ENCODE results near the gene ORM1.

Gene ORM1

GRCh38 chr9:114285166-114285867 is 37.6 kb upstream of the ORM1 start:
- Histone ChIP-seq H3K4me2 (ENCODE audit: low read depth, low read length, poor library complexity, severe bottlenecking) (no peak overlapping the region), H3K4me1 (ENCODE audit: insufficient read depth, low read length, poor library complexity, severe bottlenecking) (no peaks in the 10 kb centered on the region), H3K9me2 (replicated peaks; ENCODE audit: low read depth, low read length) (no peaks in the 10 kb centered on the region), H3K4me3 (ENCODE audit: low read length, poor library complexity, severe bottlenecking) (no peak overlapping the region), H3K27me3 (ENCODE audit: insufficient read depth, low read length, poor library complexity, severe bottlenecking) (no peaks in the 10 kb centered on the region), H2AFZ (ENCODE audit: low read length) (no peak overlapping the region), H3K36me3 (ENCODE audit: insufficient read depth, low read length) (no peaks in the 10 kb centered on the region), H3K9ac (ENCODE audit: low read depth, low read length, poor library complexity, severe bottlenecking) (no peak overlapping the region), H4K20me1 (ENCODE audit: insufficient read depth, low read length, poor library complexity, severe bottlenecking) (no peaks in the 10 kb centered on the region), H3K79me2 (ENCODE audit: insufficient read depth, low read length) (no peaks in the 10 kb centered on the region), H3F3A (ENCODE audit: low read depth) (no peaks in the 10 kb centered on the region), H3K9me3 (ENCODE audit: insufficient read depth, low read depth, low read length) (no peaks in the 10 kb centered on the region)
- TF ChIP-seq EZH2phosphoT487 (IDR thresholded peaks at IDR 0.05; ENCODE audit: borderline replicate concordance): no peak
- TF ChIP-seq, protein P1, sequence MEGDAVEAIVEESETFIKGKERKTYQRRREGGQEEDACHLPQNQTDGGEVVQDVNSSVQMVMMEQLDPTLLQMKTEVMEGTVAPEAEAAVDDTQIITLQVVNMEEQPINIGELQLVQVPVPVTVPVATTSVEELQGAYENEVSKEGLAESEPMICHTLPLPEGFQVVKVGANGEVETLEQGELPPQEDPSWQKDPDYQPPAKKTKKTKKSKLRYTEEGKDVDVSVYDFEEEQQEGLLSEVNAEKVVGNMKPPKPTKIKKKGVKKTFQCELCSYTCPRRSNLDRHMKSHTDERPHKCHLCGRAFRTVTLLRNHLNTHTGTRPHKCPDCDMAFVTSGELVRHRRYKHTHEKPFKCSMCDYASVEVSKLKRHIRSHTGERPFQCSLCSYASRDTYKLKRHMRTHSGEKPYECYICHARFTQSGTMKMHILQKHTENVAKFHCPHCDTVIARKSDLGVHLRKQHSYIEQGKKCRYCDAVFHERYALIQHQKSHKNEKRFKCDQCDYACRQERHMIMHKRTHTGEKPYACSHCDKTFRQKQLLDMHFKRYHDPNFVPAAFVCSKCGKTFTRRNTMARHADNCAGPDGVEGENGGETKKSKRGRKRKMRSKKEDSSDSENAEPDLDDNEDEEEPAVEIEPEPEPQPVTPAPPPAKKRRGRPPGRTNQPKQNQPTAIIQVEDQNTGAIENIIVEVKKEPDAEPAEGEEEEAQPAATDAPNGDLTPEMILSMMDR (conservative IDR thresholded peaks at IDR 0.05; ENCODE audit: low read length): no peak

- Histone ChIP-seq H4K20me1 (ENCODE audit: insufficient read depth, low read length, poor library complexity, severe bottlenecking) (no peaks in the 10 kb centered on the region), H3K9me2 (replicated peaks; ENCODE audit: low read depth, low read length) (no peaks in the 10 kb centered on the region), H3K36me3 (ENCODE audit: insufficient read depth, low read length) (no peaks in the 10 kb centered on the region), H3F3A (ENCODE audit: low read depth) (no peaks in the 10 kb centered on the region), H3K79me2 (ENCODE audit: insufficient read depth, low read length) (no peaks in the 10 kb centered on the region), H3K9ac (ENCODE audit: low read depth, low read length, poor library complexity, severe bottlenecking) (no peak overlapping the region), H2AFZ (ENCODE audit: low read length) (no peak overlapping the region), H3K9me3 (ENCODE audit: insufficient read depth, low read depth, low read length) (no peaks in the 10 kb centered on the region), H3K4me2 (ENCODE audit: low read depth, low read length, poor library complexity, severe bottlenecking) (no peak overlapping the region), H3K27me3 (ENCODE audit: insufficient read depth, low read length, poor library complexity, severe bottlenecking) (no peaks in the 10 kb centered on the region), H3K4me3 (ENCODE audit: low read length, poor library complexity, severe bottlenecking) (no peak overlapping the region), H3K4me1 (ENCODE audit: insufficient read depth, low read length, poor library complexity, severe bottlenecking) (no peaks in the 10 kb centered on the region)
- TF ChIP-seq, protein P1 (conservative IDR thresholded peaks at IDR 0.05; ENCODE audit: low read length): no peak
- TF ChIP-seq EZH2phosphoT487 (IDR thresholded peaks at IDR 0.05; ENCODE audit: borderline replicate concordance): no peak
Observed at GRCh38 chr9:114286146-114286679, 36.7 kb upstream of the ORM1 start.

- no peak for TF ChIP-seq EZH2phosphoT487 (IDR thresholded peaks at IDR 0.05; ENCODE audit: borderline replicate concordance)
- TF ChIP-seq, protein P1 (conservative IDR thresholded peaks at IDR 0.05; ENCODE audit: low read length): no peak
- no peak overlapping the region for H3K4me3 ChIP-seq (ENCODE audit: low read length, poor library complexity, severe bottlenecking)
- H3K9ac ChIP-seq (ENCODE audit: low read depth, low read length, poor library complexity, severe bottlenecking): no peak overlapping the region
- no peaks in the 10 kb centered on the region for H3K79me2 ChIP-seq (ENCODE audit: insufficient read depth, low read length)
- H3K9me2 ChIP-seq (replicated peaks; ENCODE audit: low read depth, low read length): no peaks in the 10 kb centered on the region
- H4K20me1 ChIP-seq (ENCODE audit: insufficient read depth, low read length, poor library complexity, severe bottlenecking): no peaks in the 10 kb centered on the region
- no peak overlapping the region for H3K4me2 ChIP-seq (ENCODE audit: low read depth, low read length, poor library complexity, severe bottlenecking)
- no peaks in the 10 kb centered on the region for H3K27me3 ChIP-seq (ENCODE audit: insufficient read depth, low read length, poor library complexity, severe bottlenecking)
- no peaks in the 10 kb centered on the region for H3K36me3 ChIP-seq (ENCODE audit: insufficient read depth, low read length)
- H3F3A ChIP-seq (ENCODE audit: low read depth): no peaks in the 10 kb centered on the region
- H3K4me1 ChIP-seq (ENCODE audit: insufficient read depth, low read length, poor library complexity, severe bottlenecking): no peaks in the 10 kb centered on the region
- H3K9me3 ChIP-seq (ENCODE audit: insufficient read depth, low read depth, low read length): no peaks in the 10 kb centered on the region
- H2AFZ ChIP-seq (ENCODE audit: low read length): no peak overlapping the region
Observed at GRCh38 chr9:114287001-114287762, 35.7 kb upstream of the ORM1 start.
